Stimulated activated CD8-positive, alpha-beta memory T cell treated with anti-CD3 and anti-CD28 coated beads, Interleukin-2, amount 100 ng/mL, for 1 hour (primary cell): ENCODE results near the gene ITGA8.
"Not testable (repeated sequence)": the region's sequence is repeated elsewhere in the genome, so short reads cannot be mapped to it uniquely, and the experiment has no call there.

Experiments used
- DNase-seq, 2 donors: peaks; one replicate each; pipeline ENCODE4 v3.0.0-alpha.2; 2020; ENCODE audit warnings: low read depth in 2 of 2

ITGA8 gene

DNA sequence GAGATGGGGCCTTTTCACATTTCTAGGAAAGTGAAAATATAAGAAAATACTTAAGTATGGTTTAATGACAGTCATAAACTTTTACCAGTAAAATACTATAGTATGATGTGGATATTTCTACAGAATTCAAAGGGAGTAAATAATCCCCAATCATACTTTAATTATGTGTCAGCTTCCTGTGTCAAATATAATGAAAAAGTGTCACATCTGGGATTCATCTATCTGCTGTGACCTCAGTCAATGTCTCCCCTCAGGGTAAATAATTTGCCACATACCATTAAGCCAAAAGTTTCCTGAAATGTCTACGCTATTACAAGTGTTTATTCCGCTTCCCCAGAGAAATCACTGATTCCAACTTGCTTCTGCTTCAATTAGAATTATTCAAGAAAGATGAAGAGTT lies 110.5 kb downstream of the ITGA8 start:
- DNase-seq = no peak

DNA sequence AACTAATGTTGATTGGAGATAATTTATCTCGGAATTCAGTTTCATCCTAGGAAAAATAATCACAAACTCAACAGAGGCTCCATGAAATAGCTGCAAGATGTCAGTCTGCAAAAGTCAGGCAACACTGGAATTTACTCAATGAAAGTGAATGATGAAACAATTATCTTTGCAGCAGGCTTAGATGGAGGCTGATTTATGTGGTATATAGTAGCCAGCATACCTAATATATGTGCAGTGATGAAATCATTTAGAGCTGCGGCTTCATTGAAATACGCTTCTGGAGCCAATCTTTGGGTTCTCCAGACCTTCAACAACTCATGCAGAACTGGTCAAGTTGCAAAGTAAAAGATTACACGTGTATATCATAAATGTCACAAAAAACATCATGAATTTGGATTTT lies 113.3 kb downstream of the ITGA8 start:
- no peak for DNase-seq

DNA sequence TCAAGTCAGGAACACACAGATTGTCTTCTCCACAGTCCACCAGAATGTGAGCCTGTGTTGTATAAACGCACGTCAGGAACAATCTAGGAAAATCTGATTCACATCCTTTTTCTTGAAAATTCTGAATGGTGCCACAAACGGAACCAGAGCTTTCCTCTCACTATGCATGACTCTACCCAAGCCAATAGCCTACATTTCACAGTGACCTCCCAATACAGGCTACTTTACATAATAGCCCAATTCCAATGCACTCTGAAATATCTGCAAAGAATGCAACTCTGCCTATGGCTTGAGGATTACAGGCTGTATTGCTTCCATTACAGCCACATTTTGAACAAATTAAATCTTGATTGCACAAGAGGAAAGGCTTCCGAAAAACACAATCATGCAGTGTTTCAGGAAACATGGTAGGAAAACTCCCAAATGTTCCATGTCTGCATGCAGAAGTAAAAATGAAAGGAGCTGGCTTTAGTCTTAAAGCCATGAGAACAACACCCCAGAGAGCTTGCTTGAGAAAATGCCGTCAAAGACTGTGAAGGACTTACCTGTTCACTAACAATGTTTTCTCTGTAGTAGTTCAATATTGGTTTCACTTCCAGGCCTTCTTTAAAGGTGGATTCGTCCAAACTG lies 113.9 kb downstream of the ITGA8 start:
- no peak for DNase-seq

DNA sequence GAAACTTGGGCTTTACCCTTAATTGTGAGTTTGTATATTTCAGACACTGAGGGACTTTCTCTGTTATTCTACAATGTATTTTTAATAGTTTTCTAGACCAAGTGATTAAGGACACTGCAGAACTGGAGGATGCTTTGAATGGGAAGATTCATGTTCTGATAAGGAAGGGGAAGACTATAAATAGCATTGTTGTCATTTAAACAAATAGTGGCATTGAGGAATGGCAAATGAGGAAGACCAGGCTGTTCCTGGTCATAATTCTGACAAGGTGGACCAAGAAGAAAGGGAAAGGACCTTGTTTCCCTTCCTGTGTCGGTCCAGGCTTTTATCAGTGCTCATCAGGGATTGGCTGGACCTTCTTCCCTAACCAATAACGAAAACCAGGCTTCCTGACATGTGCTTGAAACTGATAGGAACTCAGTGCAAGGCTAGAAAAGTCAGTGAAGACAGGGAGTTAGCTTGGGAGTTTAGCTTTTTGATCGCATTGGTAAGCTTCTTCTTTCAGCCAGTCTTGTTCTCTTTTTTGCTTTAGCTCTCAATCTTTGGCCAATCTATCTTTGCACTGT lies 116.2 kb downstream of the ITGA8 start:
- DNase-seq = no peak

DNA sequence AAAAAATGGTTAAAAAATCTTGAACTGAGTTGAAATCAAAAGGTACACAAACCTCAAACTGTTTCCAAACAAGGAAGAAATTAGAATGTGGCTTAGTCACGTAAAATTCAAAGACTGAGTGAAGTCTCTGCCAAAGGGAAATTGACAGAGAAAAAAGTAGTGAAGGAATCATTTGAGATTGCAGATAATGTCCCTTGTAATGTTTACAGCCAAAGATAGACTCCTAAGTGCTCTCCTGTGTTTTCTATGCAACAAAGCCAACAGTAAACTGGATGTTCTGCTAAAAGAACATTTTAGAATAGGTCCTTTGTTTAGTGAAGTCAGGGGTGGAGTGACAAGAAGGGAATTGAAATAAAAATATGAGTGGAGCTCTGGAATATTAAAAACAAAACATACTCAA lies 117.9 kb downstream of the ITGA8 start:
- no peak for DNase-seq

DNA sequence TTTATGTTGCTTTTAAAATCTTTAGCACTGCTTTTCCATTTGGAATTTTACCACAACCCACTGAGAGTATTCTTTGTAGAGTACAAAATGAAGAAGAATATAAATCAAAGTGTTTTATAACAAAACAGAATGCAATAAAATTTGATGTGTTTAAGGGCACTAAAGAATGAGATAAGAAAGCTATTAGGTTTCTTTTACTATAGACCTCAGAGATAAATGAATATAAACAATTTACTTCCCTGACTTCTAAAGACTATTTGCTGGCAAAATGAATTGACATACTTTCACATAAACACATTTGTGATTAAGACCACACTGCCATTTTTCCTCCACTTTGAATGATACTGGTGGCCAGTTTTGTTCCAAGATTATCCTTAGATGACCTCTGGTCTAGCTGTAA lies 124.5 kb downstream of the ITGA8 start:
- DNase-seq = no peak

DNA sequence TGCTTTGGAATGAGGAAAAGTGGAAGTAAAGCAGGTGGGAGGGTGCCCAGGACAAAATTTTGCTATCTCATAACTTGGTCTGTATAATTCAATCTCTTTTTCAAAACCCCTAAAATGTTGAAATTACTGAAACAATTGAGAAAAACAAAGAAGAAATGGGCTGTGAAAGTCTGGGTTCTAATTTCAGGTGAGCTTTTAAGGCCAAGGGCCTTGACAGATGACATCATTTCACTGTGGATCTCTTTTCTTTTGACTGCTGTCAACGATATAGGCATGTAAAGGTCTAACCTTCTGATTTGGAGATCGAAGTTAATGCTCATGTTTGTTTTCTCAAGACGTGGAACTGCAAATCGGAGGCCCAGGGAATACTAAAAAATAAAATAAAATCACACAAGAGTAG lies 127.8 kb downstream of the ITGA8 start:
- no peak for DNase-seq

DNA sequence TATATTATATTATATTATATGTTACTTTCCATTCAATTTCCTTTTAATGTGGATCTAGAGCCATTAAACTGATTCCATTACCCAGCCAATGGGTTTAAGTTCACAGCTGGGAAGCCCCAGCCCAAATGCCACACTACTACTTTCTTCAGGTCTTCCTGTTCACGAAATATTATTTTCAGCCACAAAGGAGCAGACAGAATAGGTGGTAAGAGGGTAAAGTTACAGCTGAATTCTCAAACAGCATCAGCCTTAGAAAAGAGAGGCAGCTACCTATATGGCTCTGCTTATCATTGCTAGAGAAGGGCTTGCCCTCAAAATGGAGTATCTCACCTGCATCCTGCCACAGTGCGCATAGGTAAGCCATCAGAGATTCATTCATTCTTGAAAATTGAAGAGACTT lies 128.3 kb downstream of the ITGA8 start:
- DNase-seq = no peak

DNA sequence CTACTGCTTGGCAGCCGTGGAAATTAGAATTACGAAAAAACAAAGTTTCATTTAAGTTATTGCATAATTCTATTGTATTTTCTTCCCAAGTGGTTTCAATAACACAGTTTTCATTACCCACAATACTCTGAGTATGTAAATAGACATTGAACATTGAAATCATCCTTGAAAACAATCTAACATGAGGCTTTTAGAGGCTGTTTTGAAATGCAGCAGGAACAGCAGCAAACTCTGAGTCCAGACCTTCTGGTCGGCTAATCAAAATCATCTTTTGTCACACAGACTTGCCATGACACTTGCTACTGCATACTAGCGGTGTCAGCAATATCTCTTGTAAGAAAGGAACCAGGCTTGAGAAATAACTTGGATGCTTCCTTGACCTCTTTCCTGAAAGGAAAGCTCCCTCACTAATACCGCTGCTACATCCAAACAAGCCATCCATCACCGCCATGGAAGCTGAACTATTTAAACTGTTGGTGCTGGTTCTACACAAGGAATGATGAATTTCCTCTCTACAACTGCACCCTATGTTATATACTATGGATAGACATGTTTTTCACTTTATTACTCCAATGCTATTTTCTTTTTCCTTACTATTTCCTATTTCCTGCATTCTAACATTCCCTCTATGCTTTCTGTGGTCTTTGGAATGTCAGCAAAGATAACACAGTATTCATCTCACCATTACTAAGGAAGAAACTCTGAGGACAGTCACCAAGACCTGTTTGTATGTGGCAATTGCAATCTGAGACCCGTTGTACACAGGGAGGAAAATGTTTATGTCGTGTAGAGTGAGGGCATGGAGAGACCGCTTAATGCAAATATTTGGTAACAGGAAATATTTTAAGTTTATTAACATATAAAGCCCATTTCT lies 130.8 kb downstream of the ITGA8 start:
- no peak for DNase-seq

DNA sequence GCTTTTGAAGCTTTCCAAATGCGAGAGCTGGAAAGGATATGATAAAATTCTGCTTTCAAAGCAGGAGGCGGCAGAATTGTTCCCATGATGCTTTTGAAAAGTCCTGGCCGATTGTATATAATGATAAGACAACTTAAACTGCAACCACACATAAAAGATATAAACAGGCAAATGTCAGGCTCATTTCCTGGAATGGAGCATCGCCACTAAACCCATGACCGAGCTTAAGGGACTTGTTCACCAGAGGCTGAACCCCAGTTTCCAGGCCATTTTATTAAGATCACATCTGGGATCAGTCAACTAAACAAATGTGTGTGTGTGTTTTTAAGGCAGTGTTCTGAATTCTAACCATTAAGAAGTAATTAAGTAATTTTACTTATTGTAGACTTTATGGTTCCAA lies 131.6 kb downstream of the ITGA8 start:
- no peak for DNase-seq

DNA sequence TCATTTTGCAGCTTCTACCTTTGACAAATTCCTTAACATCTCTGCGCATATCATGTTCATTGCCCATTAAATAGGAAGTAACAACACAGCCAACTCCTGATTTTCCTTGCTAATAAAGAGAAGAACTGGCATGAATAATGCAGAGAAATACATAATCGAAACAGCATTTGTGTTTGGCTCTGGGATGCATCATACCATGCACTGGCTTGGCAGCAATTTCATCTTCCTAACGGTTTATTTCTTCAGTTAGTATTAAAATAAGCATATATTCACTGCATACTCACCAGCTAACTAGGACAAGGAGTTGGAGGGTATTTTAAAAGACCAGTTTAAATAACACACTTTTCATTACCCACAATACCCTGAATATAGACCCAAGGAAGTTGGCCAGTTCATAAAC lies 132.5 kb downstream of the ITGA8 start:
- DNase-seq = no peak

DNA sequence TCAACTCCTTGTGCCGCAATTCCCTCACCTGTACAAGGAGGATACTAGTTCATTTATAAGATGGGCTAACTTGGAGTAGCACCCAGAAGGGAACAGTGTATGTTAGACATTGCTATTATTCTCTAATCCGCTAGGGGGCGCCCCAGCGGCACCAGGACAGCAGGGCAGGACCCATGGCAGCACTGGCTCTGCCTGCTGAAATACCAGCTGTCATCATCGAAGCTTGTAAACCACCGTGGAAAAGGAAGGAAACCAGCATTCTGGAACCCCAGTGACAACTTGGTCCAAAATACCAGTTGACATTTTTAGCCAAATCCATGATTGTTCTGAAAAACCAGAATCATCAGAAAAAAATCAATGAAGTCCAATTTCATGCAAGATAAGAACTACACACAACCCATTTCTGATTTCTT lies 134.4 kb downstream of the ITGA8 start:
- DNase-seq = no peak

DNA sequence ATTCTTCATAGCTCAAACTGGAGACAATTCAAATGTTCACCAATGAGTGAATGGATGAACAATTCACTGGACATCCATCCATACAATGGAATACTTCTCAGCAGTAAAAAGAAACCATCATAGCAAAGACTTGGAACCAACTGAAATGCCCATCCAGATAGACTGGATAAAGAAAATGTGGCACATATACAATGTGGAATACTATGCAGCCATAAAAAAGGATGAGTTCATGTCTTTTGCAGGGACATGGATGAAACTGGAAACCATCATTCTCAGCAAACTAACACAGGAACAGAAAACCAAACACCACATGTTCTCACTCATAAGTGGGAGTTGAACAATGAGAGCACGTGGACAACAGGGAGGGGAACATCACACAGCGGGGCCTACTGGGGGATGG lies 136.8 kb downstream of the ITGA8 start:
- not testable (repeated sequence) for DNase-seq

DNA sequence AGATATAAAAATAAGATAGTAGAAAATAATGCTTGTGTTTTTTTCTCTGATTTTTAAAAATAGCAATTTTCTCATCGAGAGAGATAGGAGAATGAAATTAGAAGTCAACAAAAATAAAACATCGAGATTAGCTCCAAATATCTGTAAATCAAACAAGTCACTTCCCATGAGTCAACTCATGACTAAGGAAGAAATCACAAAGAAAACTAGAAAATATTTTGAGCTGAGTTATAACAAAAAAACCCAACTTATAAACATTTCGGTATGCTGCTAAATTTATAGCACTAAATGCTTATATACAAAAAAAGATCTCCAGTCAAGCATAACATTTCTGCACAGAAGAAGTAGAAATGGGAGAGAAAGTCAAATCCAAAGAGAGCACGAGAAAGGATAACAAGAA lies 140.1 kb downstream of the ITGA8 start:
- no peak for DNase-seq

DNA sequence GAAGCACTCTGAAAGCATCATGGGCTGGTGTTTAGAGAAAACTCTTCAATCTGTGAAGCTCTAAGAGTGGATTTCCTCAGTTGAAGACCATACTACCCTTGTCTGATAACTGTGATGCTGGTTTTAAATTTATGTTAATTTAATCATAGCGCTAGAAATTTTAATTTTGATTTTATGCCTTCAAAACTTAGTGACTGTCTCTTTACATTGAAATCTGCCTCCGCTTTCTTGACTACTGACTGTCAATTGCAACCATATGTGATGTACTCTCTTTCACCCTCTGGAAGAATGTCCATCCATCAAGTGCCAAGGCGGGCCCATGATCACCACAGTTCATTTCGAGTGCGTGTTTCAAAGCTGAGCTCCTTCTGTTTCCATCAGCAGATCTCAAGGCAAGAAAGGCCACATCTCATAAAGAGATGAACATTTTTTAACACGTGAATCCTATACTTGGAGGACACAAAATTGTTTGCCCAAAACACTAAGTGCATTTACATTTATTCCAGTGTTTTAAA lies 147.1 kb downstream of the ITGA8 start:
- no peak for DNase-seq

DNA sequence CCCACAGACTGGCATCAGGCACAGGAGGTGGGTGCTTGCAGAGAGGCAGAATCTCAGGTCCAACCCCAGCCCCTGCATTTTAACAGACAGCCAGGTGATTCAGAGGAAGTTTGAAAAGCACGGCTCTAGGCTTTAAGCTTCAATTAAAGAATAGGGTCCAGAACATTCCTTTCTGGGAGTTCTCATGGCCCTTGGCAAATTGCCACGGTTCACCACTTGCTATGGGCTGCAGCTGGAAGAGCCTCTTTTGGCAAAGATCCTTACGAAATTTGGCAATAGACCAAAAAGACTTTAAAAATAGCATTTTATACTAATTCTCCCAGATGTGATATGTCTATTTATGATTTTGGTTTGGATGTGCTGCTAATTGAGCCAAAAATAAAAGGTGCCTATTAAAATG lies 148.1 kb downstream of the ITGA8 start:
- no peak for DNase-seq

DNA sequence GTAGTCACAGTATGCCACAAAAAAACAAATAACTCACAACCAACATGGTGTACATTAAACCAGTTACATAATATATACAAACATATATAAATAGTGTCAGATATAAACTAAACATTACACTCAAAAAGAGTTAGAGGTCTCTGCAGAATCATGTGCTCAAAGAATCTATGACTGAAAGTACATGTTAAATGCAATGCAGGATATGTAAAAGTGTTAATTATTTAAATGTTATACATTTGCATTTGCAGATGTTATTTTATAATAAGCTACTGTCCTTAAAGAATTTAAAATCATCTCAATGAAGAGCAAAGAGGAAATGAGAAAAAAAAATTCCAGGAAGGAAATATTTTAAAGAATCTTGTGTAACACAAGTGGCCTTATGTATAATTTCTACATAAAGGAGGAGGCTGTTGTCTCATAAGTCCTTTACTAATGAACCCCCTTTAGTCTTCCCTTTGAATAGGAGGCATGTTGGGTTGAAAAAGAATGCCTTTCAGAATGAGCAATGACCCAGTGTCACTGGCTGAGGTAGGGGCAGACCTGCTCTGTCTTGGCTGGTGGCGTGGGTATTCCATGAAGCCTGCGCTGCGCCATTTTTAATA lies 148.9 kb downstream of the ITGA8 start:
- no peak for DNase-seq

DNA sequence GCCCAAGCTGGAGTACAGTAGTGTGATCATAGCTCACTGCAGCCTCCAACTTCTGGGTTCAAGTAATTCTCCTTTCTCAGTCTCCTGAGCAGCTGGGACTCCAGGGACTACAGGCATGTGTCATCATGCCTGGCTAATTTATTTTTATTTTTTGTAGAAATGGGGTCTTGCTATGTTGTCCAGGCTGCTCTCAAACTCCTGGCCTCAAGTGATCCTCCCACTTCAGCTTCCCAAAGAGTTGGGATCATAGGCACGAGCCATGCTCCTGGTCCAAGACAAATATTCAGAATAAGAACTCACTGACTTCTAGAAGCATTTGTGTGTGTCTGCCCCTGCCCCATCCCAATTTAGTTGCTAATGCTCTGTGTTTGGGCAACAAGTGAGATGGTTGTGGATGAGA lies 151.8 kb downstream of the ITGA8 start:
- no peak for DNase-seq

DNA sequence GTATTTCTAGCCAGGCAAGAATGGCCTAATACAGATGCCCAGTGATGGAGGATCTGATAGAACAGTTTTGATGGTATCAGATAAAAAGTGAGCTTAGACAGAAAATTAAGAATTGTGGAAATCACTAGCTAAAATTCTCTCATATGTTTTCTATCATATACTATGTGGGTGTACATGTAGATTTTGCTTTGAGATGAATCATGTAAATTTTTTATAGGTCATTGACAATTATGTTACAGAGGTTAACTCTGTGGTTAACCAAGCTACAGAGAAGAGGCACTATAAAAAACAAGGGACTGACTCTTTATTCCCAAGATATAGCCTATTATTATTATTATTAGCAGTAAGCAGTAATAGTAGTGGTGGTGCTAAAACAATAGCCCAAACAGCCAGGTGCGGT lies 156.5 kb downstream of the ITGA8 start:
- no peak for DNase-seq

DNA sequence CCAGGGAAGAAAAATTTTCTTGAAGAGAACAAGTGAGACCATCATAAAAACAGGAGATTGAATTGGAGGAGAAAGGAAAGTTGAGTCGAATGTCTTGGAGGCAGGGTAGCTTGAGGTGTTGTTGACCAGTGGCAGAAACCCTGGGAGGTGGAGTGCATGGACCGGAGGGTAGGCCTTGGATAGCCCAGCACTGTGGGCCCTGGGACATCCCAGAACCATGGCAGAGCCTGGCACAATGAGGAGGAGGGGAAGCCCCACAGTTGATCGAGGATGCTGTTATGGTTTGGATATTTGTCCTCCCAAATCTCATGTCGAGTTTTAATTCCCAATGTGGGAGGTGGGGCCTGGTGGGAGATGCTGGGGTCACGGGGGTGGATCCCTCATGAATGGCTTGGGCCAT lies 157.1 kb downstream of the ITGA8 start:
- DNase-seq = no peak

DNA sequence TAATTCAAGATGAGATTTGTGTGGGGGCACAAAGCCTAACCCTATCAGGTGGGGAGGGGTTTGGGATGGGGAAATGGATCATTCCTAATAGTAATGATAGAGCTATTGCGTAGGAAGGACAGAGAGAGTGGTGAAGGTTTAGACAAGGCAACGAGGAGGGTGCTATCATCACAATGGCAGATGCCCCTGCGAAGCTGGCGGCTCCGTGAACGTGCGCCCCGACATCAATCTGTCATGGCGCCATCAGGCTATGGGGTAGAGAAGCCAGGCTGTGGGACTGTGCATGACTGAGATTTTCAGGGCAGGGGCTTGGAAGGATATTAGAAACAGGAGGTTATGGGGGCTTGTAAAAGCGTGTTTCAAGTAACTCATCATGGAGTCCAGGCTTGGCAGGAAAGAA lies 157.6 kb downstream of the ITGA8 start:
- DNase-seq = no peak

DNA sequence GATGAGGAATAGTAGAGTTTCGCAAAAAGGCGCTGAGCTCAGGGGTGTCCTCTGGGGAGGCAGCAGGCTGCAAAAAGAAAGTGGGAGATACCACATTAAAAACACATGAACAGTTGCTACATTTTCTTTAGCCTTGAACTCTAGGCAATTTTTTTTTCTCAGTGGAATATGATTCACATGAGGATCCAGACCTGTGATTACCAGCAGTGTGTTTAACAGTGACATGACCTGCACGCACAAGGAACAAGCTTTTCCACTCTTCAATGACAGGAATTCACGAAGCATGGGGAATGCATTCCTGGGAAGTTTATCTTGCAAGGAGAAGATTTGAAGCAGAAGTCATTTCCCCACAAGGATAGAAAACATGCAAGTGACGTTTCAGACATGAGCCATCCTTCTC lies 161.6 kb downstream of the ITGA8 start:
- DNase-seq = no peak

DNA sequence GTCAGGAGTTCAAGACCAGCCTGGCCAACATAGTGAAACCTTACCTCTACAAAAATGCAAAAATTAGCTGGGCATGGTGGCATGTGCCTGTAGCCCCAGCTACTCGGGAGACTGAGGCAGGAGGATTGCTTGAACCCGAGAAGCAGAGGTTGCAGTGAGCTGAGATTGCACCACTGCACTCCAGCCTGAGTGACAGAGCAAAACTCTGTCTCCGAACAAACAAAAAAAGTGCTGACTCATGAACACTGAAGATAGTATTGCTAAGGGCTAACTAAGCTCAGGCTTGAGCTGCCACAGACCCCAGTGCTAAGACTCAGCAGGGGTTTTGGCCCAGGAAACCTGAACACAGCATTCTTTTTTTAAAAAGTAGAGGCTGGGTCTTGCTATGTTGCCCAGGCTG lies 162.6 kb downstream of the ITGA8 start:
- DNase-seq = not testable (repeated sequence)
